HK-2 (cell line): Measurements from ENCODE around the gene ST6GAL1.
"Not testable (repeated sequence)": the region's sequence is repeated elsewhere in the genome, so short reads cannot be mapped to it uniquely, and the experiment has no call there.

Source experiments
- DNase-seq: peaks from one replicate; pipeline ENCODE4 v3.0.0-alpha.2; 2018; ENCODE audit not compliant: unreplicated experiment

ST6GAL1 gene

DNA sequence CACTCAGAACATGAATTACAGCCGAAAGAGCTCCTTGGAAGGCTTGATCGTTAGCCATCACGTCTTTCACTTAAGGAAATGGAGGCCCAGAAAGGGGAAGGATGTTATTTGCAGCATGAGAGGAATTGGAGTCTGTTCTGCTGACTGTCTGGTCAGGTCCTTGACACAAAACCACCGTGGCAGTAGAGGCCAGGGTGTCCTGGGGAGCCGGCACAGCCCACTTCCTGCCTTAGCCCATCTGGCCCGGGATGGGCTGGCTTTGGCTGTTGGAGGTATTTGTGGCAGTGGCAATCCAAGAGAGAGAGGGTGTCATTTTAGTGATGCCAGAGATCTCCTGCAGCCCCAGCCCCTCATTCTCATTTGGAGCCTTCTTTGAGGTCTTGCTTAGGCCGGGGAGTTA, 37.4 kb downstream of the ST6GAL1 start:
- DNase-seq, result no peak

DNA sequence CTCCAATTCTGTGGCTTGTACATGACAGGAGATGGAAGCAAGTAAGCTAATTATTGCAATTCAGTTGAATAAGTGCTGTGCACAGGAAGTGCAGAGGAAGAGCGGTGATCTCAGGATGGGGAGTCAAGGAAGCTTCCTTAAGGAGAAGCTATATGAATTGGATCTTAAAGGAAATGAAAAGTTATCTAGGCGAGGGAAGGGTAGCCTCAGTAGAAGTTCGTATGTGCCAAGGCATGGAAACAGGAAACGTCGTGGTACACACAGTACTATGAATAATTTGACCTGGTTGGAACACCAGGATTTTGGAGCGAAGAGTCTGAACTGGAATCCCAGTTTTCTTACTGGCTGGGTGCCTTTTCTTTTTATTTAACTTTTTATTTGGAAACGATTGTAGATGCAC, 39.3 kb downstream of the ST6GAL1 start:
- no peak for DNase-seq

DNA sequence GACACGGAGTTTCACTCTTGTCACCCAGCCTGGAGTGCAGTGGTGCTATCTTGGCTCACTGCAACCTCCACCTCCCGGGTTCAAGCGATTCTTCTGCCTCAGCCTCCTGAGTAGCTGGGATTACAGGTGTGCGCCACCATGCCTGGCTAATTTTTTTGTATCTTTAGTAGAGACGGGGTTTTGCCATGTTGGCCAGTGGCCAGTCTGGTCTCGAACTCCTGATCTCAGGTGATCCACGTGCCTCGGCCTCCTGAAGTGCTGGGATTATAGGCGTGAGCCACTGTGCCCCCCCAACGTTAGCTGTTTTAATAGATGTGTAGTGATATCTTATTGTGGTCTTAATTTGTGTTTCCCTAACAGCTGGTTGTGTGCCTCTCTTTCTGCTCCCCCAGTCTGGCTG, 40.8 kb downstream of the ST6GAL1 start:
- DNase-seq, result not testable (repeated sequence)

DNA sequence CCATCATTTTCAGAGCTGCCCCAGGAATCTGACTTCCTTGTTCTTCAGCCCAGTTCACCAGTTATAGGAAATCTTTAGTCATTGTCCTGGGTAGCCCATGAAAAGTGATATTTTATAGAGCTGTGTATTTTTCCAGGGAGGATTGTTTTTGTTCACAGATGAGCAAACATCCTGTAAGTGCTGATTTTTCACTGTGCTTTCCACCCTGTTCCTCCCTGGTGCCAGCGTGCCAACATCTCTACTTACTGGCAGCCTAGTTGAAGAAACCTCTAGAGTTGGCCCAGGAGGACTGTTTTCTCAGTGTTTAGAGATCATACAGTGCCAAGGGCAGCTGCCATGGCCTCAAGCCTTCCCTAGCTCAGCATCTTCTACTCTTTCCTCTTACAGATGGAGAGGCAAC, 41.3 kb downstream of the ST6GAL1 start:
- no peak for DNase-seq

DNA sequence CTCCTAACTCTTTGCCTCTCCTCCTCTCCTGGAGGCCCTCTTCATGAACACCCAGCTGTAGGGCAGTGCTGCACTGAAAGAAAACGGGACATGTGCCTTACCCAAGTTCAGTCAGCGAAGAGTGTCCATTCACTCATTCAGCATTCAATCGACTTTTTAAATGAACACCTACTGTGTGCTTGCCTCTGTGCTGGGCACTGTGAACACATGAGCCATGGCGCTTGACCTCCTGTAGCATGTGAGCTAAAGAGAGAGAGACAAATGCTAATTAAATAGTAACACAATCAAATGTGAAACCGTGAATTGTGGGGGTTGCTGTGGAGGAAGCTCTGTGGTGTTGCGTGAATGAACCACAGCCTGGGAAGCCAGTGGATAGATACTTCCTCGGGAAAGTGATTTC, 43.4 kb downstream of the ST6GAL1 start:
- no peak for DNase-seq

DNA sequence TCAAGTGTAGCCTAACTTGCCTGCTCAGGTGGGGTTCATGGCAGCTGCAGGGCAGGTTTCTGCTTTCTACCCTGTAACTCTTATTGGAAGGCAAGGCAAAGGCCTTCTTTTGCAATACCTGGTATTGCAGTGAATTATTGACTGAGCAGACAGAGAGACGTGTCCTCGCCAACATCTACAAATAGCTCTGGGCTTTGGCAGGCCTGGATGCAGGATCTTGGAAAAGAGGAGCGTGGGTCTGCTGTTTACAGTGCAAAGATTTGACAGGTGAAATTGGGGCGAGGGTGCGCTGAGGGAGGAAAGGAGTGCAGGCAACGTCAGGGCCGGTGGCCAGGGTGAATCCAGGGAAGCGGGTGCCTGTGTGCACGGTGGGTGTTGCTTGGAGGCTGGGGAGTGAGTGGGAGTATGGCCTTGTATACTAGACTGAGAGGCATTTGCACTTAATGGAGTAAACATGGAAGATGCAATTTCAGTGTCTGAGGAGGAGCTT, 44.5 kb downstream of the ST6GAL1 start:
- no peak for DNase-seq

DNA sequence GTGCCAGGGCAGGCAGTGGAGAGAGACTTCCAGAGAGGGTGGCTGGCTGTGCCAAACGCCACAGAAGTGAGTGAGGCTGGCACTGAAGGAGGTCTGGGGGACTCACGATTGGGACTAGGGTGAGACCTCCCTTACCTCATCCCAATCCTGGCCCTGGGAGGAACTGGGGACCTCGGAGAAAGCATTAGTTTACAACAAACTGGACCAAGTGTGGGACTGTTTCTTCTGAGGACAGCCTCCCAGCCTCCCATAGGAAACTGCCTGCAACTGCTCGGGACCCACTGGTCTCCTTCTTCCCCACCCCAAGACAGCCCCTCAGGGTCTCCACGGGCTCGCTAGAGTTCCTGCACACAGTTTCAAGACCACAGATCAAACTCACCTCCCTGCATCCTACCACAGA, 45.4 kb downstream of the ST6GAL1 start:
- DNase-seq, result no peak

DNA sequence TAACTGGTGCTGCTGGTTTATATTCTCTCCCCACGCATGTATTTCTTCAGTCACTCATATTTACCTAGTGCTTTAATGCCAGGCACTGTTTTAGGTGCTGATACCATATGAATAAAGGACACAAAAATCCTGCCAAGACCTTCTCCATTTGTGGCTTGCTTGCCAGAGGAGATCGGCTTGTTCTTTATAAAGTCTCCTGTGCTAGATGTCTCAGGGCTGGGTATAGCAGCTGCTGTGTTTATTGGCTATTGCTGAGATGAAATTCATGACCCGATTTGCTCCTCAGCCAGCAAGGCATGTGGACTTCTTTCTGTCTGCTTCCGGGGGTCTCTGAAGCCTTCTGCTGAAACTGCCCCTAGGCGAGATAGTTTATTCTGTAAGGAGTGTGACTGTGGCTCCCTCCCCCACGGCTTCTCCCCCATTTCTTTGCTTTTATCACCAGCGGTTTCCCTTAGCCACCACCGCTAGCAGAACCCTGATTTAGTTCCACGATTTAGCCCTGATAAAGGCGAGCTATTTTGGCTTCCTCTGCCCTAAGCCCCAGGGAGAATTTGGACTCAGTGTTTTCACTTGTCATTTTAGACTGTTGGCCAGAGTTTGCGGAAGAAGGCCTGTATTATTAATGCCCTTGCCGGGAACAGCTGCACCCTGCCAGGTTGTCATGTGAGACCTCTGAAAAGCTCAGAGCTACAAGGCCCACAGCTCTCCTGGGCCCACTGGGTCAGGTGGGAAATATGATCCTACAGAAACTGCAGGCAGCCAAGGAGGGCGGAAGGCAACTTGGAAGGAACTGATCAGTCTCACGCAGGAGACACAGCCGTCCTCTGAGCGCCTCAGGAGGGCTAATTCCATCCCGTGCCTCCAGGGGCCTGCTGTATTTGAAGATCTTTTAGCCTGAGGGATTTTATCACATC, 46.8 kb downstream of the ST6GAL1 start:
- no peak for DNase-seq

DNA sequence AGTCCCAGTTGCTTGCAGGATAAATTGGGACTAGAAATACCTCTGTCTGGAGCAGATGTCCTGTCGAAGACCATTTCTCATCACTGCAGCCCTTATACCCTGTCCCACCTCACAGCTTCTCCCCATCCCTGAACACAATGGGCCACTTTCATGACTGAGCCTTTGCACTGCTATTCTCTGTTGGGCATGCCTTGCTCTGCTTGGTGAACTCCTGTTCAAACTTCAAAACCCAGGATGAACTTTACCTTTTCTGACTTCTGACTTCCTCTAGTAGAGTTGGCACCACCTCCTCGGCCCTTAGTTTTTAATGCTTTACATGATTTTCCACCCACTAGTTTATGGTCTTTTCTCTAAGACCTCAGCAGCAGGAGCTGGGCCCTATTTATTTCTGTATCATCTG, 48.4 kb downstream of the ST6GAL1 start:
- DNase-seq, result no peak

DNA sequence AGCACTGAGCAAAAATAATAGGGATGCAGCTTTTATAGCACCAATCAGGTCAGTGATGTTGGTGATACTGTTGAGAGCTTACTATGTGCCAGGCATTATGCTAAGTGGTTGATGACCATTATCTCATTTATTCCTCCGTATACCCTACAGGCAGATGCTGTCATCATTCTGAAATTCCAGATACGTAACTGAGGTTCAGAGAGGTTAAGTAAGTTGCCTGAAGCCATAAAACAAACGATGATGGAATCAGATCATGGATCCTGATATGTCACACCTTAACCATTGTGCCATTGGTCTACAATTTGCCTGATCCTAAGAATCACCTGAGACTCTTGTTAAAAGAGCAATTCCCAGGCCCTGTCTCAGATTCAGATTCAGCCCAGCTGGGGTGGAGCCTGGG, 49.5 kb downstream of the ST6GAL1 start:
- no peak for DNase-seq

DNA sequence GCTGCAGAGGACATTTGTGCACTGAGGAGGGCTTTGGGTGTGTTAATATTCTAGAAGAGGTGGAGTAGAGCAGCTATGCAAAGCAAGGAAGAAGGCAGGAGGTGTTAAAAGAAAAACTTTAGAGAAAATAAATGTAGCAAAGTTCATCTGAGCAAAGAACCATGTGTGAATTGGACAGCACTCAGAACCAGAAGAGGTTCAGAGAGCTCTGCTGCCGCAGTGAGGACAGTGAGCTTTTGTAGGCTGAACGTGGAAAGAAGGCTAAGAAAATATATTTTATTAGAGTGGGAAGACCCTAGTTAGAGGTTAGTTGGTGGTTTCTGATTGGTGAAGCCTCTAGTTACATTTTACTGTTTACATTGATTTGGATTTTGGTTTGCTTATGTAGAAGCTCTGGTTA, 50.7 kb downstream of the ST6GAL1 start:
- DNase-seq, result no peak

DNA sequence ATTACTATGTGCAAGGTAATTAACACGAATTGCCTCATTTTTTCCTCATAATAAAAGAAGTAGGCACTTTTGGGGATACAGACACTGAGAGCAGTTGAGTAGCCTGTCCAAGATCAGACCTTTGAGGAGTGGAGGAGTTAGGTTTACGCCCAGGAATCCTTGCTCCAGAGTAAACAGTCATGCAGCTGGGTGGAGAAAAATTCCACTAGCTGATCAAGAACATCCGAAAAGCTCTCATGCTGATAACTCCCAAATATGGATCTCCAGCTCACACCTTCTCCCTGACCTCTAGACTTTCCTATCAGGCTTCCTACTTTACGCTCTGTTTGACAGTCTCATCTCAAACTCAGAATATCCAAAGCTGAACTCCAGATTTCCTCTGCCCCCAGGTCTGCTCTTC, 53.3 kb downstream of the ST6GAL1 start:
- DNase-seq, result no peak

DNA sequence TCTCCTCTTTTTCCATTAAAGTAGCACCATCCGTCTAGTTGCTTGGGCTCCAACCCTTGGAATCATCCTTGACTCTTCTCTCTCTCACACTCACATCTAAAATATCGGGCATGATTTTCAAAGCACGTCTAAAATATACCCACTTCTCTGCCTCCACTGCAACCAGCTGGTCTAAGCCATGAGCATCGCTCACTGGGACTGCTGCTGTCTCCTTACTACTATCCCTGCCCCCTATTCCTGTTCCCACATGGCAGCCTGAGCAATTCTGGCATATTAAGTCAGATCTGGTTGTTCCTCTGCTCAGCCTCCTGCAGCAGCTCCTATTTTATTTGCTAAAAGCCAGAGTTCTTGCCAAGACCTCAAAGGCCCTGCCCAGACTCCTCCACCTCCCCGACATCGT, 53.7 kb downstream of the ST6GAL1 start:
- DNase-seq, result no peak

DNA sequence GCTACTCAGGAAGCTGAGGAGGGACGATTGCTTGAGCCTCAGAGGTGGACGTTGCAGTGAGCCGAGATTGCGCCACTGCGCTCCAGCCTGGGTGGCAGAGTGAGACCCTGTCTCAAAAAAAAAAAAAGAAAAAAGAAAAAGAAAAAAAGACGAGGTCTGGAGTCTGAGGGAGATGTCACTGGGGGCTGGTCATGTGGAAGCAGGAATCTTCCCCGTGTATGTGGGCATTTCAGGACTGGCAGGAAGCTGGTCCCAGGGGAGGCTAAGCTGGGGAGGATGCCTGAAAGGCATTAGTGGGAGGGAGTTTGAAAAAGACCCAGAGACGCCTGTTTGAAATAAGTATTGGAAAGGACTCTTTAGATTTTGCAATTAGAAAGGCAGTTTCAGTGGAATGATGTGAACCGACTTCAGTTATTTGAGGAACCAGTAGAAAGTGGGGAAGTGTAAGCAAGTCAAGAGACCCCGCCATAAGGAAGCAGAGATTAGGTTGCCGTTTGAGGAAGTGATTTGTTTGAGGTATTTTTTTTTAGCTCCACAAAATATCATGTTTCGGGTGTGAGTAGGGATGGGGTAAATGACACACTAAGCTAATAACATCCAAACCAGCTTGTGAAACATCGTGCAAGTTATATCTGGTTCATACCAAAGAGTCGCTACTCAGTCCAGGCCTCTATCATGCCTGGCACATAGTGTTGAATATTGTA, 55.5 kb downstream of the ST6GAL1 start:
- DNase-seq, result no peak

DNA sequence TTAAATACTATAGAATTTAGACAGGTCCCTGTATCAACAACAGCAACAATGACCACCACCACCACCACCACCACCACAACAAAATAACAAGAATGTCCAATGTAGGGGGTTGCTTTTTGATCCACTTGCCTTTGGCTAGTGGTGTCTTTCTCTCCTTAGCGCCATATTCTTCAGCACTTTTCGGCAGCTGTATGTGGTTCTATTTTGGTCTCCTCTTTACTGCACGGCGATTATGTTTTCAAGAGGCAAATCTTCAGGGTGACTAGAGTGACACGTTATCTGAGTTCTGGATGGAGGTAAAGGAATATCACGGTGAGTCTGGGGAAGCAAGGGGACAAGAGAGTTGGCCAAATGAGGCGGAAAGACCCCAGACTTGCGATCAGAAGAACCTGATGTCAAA, 56.1 kb downstream of the ST6GAL1 start:
- no peak for DNase-seq

DNA sequence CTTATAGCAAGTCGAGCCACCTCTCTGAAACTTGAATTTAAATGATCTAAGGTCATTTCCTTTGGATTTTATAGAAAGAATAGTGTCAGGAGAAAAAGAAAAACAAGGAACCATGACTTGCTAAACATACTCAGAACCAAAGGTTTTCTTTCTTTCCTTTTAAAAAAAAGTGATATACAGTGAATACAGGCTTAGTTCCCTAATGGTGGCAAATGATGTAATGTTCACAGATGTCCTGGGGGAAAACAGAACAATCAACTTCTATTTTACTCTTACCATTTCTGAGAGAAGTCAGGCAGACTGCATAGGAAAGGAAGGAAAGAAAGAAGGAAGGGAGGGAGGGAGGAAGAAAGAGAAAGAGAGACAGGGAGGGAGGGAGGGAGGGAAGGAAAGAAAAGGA, 56.5 kb downstream of the ST6GAL1 start:
- no peak for DNase-seq

DNA sequence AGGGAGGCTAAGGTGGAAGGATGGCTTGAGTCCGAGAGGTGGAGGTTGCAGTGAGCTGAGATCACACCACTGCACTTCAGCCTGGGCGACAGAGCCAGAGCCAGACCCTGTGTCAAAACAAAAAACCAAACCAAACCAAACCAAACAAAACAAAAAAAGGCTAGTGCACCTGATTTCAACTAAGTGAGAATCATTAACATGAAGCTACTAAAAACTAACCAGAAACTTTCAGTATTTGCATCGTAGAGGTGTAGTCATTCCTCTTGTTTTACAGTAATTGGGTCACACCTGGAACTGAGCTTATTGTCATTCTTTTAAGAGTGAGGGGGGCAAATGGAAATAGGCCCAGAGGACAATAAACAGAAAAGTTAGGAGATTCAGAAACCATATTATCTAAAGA, 58.5 kb downstream of the ST6GAL1 start:
- DNase-seq, result no peak

DNA sequence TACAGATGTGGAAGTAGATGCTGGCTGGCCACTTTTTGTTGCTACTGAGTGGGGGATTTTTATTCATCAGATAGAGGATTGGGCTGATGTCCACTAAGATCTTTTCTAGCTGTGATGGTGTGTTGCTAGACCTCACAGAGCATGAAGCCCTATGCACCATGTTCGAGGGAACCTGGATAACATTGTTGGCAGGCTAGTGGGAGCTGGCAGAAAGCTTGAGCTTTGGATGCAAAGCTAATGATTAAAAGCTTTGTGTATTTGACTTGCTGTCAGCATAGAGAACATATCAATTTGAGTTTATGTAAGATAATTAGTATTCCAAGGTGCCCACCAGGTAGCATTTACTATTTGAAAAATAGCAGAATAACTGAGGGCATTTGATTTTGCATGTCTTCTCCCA, 59.1 kb downstream of the ST6GAL1 start:
- no peak for DNase-seq

DNA sequence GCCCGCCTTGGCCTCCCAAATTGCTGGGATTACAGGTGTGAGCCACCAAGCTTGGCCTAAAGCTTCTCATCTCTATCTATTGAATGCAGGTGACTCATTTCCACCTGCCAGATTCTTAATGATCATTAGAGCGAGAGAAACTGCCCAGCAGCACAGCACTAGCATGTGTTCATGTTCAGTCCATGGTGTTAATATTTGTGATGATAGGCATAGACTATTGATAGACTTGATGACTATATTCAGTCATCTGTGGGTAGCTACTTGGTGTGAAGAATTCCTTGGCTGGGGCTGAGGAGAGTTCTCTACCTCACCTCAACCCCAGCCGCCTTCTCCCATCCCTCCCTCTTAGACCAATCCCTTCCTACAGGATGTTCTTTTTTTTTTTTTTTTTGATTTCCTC, 60.0 kb downstream of the ST6GAL1 start:
- DNase-seq, result peak; percentile 16

DNA sequence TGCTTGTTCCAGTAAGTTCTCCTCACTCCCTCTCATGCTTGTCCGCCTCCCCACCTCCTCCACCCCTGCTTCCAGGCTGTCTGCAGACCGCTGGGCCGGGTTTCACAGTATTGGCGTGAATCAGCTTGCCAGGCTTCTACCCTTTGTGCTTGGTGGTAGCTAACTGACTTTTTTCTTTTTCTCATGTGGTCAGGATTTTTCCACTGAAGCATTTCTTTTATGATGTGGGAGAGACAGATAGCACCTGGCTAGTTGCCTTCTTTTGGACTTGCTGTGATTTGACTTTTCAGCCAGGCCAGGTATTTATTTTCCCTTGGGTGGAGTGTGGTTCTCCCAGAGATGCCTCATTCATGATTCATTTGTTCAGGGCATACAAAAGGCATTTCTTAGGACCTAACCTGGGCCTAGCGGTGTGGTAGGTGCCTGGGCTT, 60.6 kb downstream of the ST6GAL1 start:
- DNase-seq, result peak; percentile 69

DNA sequence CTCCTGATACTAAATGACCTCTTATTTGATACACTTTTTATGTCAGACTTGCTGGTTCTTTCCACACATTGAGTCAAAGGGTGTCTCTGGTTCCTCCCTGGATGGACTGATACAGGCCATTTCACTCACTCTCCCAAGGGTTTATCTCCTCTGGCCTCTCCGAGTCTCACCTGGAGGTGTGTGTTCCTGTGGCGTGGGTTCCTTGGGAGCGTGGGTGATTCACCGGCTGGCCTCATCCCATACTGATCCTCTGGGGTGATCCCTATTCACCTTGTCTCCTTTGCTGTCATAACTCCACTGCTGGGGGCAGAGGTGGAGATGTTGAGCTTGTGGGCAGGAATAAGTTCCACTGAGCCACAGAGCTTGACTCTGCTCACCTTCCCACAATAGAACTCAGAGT, 61.1 kb downstream of the ST6GAL1 start:
- DNase-seq, result no peak

DNA sequence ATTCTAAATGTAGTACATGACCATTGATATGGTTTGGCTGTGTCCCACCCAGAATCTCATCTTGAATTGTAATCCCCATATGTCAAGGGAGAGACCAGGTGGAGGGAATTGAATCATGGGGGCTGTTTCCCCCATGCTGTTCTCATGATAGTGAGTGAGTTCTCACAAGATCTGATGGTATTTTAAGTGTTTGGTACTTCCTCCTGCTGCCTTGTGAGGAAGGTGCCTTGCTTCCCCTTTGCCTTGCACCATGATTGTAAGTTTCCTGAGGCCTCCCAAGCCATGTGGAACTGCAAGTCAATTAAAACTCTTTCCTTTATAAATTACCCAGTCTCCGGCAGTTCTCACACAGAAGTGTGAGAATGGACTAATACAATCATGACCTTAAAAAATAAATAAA, 61.8 kb downstream of the ST6GAL1 start:
- DNase-seq, result not testable (repeated sequence)

DNA sequence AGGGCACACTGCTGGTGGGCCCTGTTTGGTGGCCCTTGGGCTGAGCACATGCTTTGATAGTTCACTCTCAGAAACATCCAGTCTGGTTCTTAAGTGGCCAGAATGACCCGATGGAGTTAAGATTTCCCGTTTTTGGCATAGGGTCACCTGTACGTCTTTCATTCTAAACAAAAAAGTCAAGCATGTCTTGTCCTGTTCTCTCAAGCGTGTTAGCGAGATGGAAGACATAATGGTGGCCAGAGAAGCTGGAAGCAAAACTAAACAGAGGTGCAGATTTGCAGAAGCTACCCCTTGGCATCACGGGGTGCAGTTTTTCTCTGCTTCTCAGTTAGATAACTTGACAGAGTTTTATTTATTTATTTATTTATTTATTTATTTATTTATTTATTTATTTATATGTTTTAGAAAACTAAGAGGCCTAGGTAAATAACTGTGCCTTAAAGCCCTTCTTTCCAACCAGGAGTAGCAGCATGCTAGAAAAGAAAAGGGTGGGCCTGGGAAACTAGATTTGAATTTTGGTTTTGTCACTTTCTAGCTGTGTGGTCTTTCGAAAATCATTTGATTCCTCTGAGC, 63.0 kb downstream of the ST6GAL1 start:
- DNase-seq, result no peak
